Type B pancreatic cell (in vitro differentiated cells): ENCODE data around the gene PIP5K1B. TPM values are rescaled to one million over a fixed set of nuclear protein-coding genes. Genes with fewer than 3 reads are reported as not detected.

ENCODE experiments used
- DNase-seq: peaks from one replicate; pipeline ENCODE4 v3.0.0; 2021; ENCODE audit warnings: mixed read lengths; ENCODE audit not compliant: unreplicated experiment; ENCODE audit errors: extremely low spot score
- H3K27ac Mint-ChIP-seq: 2 replicates; pipeline ENCODE4 v1.8.0; 2021; ENCODE audit warnings: mild to moderate bottlenecking, mixed read lengths
- H3K27me3 Mint-ChIP-seq: 2 replicates; pipeline ENCODE4 v1.8.0; 2021; ENCODE audit warnings: mixed read lengths
- H3K36me3 Mint-ChIP-seq: 2 replicates; pipeline ENCODE4 v1.8.0; 2021; ENCODE audit warnings: mixed read lengths
- H3K4me1 Mint-ChIP-seq: one replicate; pipeline ENCODE4 v1.8.0; 2021; ENCODE audit warnings: mixed read lengths; ENCODE audit not compliant: unreplicated experiment
- H3K4me3 Mint-ChIP-seq: 2 replicates; pipeline ENCODE4 v1.8.0; 2021; ENCODE audit warnings: mild to moderate bottlenecking, mixed read lengths
- H3K9me3 Mint-ChIP-seq: 2 replicates; pipeline ENCODE4 v1.8.0; 2021; ENCODE audit warnings: mixed read lengths
- total RNA-seq: library from RNA; stranded (reverse); gene quantifications from 2 replicates; pipeline ENCODE4 v1.2.1, GENCODE V29; 2021; ENCODE audit warnings: low replicate concordance
- TF ChIP-seq, protein P1 (sequence below): fragments of 200-600 bp; sonication (generic); conservative IDR thresholded peaks from 2 replicates; pipeline ENCODE4 v1.5.0; 2021; ENCODE audit warnings: antibody characterized with exemption, mild to moderate bottlenecking

The PIP5K1B gene
- total RNA-seq, 1 donor from 2014 or later, result 9.8 TPM

DNA sequence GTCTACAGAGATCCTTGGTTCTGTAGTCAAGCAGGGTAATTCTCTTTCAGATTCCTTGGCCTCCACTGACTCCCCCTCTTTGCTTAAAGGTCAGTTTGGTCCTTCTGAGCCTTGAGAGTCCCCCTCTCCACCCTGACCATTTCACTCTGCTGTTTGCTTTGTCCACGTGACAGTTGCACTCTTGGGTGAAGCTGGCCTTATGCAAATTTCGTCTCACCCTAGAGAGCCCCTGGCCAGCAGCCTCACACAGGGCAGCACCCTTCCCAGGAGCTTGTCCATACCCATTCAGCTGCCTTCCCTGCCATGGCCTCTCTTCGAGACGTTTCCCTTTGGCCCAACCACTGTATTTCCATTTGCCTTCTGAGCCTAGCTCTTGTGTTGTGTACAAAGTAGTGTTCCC, 245.1 kb downstream of the PIP5K1B start:
- Mint-ChIP-seq H3K27ac (no peak overlapping the region), H3K4me1 (peaks cover 13% of the 10 kb centered on the region), H3K36me3 (no peaks in the 10 kb centered on the region), H3K9me3 (no peaks in the 10 kb centered on the region), H3K27me3 (no peaks in the 10 kb centered on the region), H3K4me3 (no peak overlapping the region)
- TF ChIP-seq, protein P1, sequence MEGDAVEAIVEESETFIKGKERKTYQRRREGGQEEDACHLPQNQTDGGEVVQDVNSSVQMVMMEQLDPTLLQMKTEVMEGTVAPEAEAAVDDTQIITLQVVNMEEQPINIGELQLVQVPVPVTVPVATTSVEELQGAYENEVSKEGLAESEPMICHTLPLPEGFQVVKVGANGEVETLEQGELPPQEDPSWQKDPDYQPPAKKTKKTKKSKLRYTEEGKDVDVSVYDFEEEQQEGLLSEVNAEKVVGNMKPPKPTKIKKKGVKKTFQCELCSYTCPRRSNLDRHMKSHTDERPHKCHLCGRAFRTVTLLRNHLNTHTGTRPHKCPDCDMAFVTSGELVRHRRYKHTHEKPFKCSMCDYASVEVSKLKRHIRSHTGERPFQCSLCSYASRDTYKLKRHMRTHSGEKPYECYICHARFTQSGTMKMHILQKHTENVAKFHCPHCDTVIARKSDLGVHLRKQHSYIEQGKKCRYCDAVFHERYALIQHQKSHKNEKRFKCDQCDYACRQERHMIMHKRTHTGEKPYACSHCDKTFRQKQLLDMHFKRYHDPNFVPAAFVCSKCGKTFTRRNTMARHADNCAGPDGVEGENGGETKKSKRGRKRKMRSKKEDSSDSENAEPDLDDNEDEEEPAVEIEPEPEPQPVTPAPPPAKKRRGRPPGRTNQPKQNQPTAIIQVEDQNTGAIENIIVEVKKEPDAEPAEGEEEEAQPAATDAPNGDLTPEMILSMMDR, result no peak
- no peak for DNase-seq

DNA sequence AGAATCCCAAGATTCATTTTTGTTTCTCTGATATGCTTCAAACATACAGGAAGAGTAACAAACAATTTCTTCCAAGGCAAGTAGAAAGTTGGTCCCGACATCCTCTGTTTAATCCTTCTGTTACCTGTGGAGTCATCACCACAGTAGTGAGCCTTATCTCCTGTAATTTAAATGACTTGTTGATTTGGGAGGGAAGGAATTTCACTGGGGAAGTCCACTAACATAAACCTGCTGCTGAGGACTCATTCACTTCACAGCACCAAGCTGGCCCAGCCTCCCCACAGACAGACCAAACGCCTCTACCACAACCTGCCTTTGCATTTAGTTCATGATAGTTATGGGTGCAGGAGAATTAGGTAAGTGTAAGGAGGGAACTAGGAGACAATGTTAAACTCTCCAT, 245.6 kb downstream of the PIP5K1B start:
- no peak overlapping the region for H3K27ac Mint-ChIP-seq

DNA sequence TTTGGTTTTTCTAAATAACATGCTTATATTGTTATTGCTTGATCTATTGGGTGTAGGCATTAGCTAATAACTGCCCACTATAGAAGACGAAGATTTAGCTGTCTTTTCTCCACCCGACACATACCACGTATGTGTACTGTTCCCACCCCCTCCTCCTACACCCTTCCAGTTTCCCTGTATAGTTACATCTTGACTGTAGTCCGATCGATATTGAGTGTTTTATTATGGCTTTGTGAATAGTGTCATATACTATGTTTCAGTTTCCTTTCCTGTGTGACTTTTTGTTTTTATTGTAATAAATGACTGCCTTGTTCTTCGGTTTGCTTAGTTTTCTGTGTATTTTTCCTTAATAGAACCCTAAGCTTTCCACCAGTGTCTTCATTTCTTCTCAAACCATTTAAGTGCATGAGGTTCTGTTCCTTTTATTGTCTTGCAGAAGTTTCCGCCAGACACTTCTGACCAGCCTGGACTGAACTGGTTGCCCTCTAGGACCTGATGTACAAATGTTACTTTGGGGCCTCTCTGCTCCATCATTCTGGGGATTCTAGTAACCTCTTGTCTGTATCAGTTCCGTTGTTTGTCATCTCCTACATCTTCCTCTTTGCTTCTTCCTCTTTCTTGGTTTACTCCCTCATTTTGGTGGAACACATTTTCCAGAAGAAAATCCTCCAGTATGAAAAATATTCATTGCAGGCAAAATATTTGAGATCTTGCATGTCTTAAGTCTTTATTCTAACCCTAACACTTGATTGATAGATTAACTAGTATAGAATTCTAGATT, 247.0 kb downstream of the PIP5K1B start:
- TF ChIP-seq, protein P1, result no peak
- Mint-ChIP-seq H3K36me3 (no peaks in the 10 kb centered on the region), H3K9me3 (no peaks in the 10 kb centered on the region), H3K4me3 (no peak overlapping the region), H3K4me1 (peaks cover 16% of the 10 kb centered on the region), H3K27ac (no peak overlapping the region), H3K27me3 (no peaks in the 10 kb centered on the region)
- no peak for DNase-seq

More for the DNA sequence above, 245.6 kb downstream of the PIP5K1B start:
- TF ChIP-seq, protein P1, result no peak
- H3K4me3 Mint-ChIP-seq, result no peak overlapping the region
- no peak for DNase-seq
- H3K36me3 Mint-ChIP-seq, result no peaks in the 10 kb centered on the region
- H3K4me1 Mint-ChIP-seq, result peaks cover 16% of the 10 kb centered on the region
- H3K27me3 Mint-ChIP-seq, result no peaks in the 10 kb centered on the region
- no peaks in the 10 kb centered on the region for H3K9me3 Mint-ChIP-seq

DNA sequence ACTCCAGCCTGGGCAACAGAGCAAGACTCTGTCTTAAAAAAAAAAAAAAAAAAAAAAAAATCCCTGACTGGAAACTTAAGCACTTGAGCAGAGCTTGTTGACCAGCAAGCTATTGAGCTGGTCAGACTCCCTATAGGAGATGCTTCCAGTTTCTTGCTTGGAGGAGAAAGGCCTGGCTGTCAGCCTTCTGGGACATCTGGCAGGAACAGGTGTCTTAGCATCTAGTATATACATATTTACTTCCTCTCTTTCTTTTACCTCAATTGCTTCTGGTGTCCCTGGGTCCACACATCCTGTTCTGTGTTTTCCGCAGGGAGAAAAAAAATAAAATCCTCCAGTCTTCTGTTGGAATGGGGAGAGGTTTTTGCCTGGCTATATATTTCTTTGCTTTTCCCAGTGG, 248.7 kb downstream of the PIP5K1B start:
- H3K4me1 Mint-ChIP-seq, result peaks cover 16% of the 10 kb centered on the region
- no peak overlapping the region for H3K4me3 Mint-ChIP-seq
- H3K36me3 Mint-ChIP-seq, result no peaks in the 10 kb centered on the region
- TF ChIP-seq, protein P1, result no peak
- H3K27ac Mint-ChIP-seq, result no peak overlapping the region
- DNase-seq, result no peak
- no peaks in the 10 kb centered on the region for H3K9me3 Mint-ChIP-seq
- H3K27me3 Mint-ChIP-seq, result no peaks in the 10 kb centered on the region

DNA sequence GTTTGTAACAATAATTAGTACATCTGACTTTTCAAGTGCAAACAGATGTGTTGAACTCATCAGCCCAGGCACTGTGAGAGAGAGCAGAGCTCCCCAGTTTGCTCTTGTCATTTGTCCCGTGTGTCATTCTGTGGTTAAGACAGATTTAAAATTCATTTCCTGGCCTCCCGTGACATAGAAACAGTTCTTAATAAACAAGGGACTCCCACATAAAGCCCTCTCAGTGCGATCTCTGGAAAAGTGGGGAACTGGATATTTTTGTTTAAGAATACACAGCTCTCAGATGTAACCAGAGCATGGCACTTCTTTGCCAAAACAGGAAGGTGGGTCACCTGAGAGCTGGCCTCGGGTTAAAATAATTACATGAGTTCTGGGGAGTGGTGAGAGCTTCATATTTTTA, 250.3 kb downstream of the PIP5K1B start:
- H3K9me3 Mint-ChIP-seq, result peaks cover 5% of the 10 kb centered on the region
- H3K27ac Mint-ChIP-seq, result no peak overlapping the region
- H3K4me1 Mint-ChIP-seq, result peaks cover 9% of the 10 kb centered on the region
- no peak overlapping the region for H3K4me3 Mint-ChIP-seq
- no peaks in the 10 kb centered on the region for H3K27me3 Mint-ChIP-seq
- TF ChIP-seq, protein P1, result no peak
- no peak for DNase-seq
- no peaks in the 10 kb centered on the region for H3K36me3 Mint-ChIP-seq
